CD4-positive, alpha-beta T cell treated with Interleukin-4 for 4 hours (primary cell): ENCODE measurements around the gene ABCD1.
"Not testable (repeated sequence)": the region's sequence is repeated elsewhere in the genome, so short reads cannot be mapped to it uniquely, and the experiment has no call there.

ENCODE experiments used
- DNase-seq: peaks from one replicate; pipeline ENCODE4 v3.0.0-alpha.2; 2020

The ABCD1 gene

GRCh38 chrX:153694687-153695270 is 29.9 kb upstream of the ABCD1 start:
- DNase-seq, result no peak

- DNase-seq, result no peak
Observed at GRCh38 chrX:153696100-153696499, 28.6 kb upstream of the ABCD1 start.

GRCh38 chrX:153696538-153696937 is 28.1 kb upstream of the ABCD1 start:
- not testable (repeated sequence) for DNase-seq

- not testable (repeated sequence) for DNase-seq
Observed at GRCh38 chrX:153696986-153697722, 27.5 kb upstream of the ABCD1 start.

GRCh38 chrX:153697924-153698865 is 26.5 kb upstream of the ABCD1 start:
- DNase-seq, result no peak

GRCh38 chrX:153699210-153699783 is 25.4 kb upstream of the ABCD1 start:
- not testable (repeated sequence) for DNase-seq

GRCh38 chrX:153699784-153700371 is 24.8 kb upstream of the ABCD1 start:
- not testable (repeated sequence) for DNase-seq

- DNase-seq, result no peak
Observed at GRCh38 chrX:153700376-153700945, 24.2 kb upstream of the ABCD1 start.

GRCh38 chrX:153700967-153701366 is 23.7 kb upstream of the ABCD1 start:
- no peak for DNase-seq

- no peak for DNase-seq
Observed at GRCh38 chrX:153701706-153702105, 22.9 kb upstream of the ABCD1 start.

GRCh38 chrX:153702336-153703035 is 22.2 kb upstream of the ABCD1 start:
- no peak for DNase-seq

- DNase-seq, result no peak
Observed at GRCh38 chrX:153703036-153703370, 21.7 kb upstream of the ABCD1 start.

- DNase-seq, result no peak
Observed at GRCh38 chrX:153704021-153704526, 20.6 kb upstream of the ABCD1 start.

- DNase-seq, result not testable (repeated sequence)
Observed at GRCh38 chrX:153704631-153705402, 19.8 kb upstream of the ABCD1 start.

GRCh38 chrX:153705403-153706060 is 19.1 kb upstream of the ABCD1 start:
- DNase-seq, result not testable (repeated sequence)

- DNase-seq, result no peak
Observed at GRCh38 chrX:153706799-153707198, 17.9 kb upstream of the ABCD1 start.

GRCh38 chrX:153707406-153707805 is 17.2 kb upstream of the ABCD1 start:
- no peak for DNase-seq

- DNase-seq, result no peak
Observed at GRCh38 chrX:153708415-153708814, 16.2 kb upstream of the ABCD1 start.

- DNase-seq, result no peak
Observed at GRCh38 chrX:153709726-153710674, 14.7 kb upstream of the ABCD1 start.
